ENCODE results near the gene PAF1.

The PAF1 gene

DNA sequence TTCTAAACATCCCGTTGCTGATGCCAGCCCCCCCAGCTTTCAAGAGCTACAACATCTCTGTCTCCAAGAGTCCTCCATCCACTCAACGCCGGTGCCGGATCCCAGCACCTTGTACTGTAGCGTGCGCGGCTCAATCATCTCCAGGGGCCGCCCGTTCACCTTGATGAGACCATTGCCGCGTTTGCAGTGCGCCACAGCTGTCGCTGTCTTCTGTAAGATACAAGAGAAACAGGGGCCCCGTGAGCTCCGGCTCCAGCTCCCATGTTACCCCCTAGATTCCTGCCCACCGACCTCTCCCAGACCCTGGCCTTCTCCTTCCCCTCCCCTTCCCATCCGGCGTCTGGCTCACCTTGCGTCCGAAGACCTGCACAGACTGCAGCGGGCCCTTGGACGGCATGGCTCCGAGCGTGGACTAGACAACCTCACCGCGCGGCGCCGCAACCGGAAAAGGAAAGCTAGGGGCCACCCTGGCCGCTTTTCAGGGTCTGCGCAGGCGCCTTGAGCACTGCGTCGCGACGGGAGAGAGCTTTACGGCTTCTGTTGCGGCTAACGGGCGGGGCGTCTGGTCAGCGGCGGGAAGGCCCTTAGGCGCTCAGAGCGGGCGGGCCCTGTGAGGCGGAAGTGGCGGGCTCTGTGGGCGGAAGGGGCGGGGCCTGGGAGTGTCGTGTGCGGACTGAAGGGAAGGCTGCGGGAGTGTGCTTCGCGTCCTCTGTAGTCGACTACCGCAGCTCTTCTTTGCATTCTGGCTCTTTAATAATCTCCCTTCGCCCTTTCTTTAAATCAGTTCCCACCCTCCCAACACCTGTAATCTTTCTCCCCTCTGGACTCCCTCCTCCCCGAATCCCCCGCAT lies 44.8 kb upstream of the PAF1 start, which contains the start of gene RPS16:
Gene RPS16, minus strand, starts transcription at position 451 of the 851 bp plus-strand sequence. Its CDS starts 54 bp downstream, at position 397.
- TF ChIP-seq, protein P1, sequence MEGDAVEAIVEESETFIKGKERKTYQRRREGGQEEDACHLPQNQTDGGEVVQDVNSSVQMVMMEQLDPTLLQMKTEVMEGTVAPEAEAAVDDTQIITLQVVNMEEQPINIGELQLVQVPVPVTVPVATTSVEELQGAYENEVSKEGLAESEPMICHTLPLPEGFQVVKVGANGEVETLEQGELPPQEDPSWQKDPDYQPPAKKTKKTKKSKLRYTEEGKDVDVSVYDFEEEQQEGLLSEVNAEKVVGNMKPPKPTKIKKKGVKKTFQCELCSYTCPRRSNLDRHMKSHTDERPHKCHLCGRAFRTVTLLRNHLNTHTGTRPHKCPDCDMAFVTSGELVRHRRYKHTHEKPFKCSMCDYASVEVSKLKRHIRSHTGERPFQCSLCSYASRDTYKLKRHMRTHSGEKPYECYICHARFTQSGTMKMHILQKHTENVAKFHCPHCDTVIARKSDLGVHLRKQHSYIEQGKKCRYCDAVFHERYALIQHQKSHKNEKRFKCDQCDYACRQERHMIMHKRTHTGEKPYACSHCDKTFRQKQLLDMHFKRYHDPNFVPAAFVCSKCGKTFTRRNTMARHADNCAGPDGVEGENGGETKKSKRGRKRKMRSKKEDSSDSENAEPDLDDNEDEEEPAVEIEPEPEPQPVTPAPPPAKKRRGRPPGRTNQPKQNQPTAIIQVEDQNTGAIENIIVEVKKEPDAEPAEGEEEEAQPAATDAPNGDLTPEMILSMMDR (IDR thresholded peaks at IDR 0.05; ENCODE audit: low read length) = no peak
- no peak for TF ChIP-seq EZH2 (IDR thresholded peaks at IDR 0.05; ENCODE audit: borderline replicate concordance, low read length)
- Histone ChIP-seq H3K79me2 (ENCODE audit: insufficient read depth, low read length) (peaks cover 9% of the 10 kb centered on the region; the same call in 1 of the 2 replicates), H3K4me2 (ENCODE audit: low read length) (peak within 1 kb of the TSS; percentile 88), H3K4me3 (ENCODE audit: low read depth, low read length, poor library complexity, severe bottlenecking) (peak within 1 kb of the TSS; percentile 97), H3K9me2 (ENCODE audit: low read depth, low read length) (no peaks in the 10 kb centered on the region), H3K27me3 (ENCODE audit: insufficient read depth, low read length) (no peaks in the 10 kb centered on the region), H3F3A (ENCODE audit: insufficient read depth, low read length) (peaks cover 5% of the 10 kb centered on the region; the same call in 1 of the 2 replicates), H4K20me1 (ENCODE audit: insufficient read depth, low read length) (0 out of 2 replicates have a peak, but pooled peaks cover 2% of the 10 kb centered on the region), H3K9ac (ENCODE audit: low read length) (peak within 1 kb of the TSS; percentile 98), H2AFZ (ENCODE audit: low read length) (no peak within 1 kb of the TSS), H3K27ac (ENCODE audit: low read depth, low read length, poor library complexity, severe bottlenecking) (peak within 1 kb of the TSS; percentile 51), H3K9me3 (ENCODE audit: low read length) (no peaks in the 10 kb centered on the region), H3K36me3 (ENCODE audit: insufficient read depth, low read length) (peaks cover 44% of the 10 kb centered on the region), H3K4me1 (ENCODE audit: insufficient read depth, low read length, severe bottlenecking) (peaks cover 39% of the 10 kb centered on the region)

DNA sequence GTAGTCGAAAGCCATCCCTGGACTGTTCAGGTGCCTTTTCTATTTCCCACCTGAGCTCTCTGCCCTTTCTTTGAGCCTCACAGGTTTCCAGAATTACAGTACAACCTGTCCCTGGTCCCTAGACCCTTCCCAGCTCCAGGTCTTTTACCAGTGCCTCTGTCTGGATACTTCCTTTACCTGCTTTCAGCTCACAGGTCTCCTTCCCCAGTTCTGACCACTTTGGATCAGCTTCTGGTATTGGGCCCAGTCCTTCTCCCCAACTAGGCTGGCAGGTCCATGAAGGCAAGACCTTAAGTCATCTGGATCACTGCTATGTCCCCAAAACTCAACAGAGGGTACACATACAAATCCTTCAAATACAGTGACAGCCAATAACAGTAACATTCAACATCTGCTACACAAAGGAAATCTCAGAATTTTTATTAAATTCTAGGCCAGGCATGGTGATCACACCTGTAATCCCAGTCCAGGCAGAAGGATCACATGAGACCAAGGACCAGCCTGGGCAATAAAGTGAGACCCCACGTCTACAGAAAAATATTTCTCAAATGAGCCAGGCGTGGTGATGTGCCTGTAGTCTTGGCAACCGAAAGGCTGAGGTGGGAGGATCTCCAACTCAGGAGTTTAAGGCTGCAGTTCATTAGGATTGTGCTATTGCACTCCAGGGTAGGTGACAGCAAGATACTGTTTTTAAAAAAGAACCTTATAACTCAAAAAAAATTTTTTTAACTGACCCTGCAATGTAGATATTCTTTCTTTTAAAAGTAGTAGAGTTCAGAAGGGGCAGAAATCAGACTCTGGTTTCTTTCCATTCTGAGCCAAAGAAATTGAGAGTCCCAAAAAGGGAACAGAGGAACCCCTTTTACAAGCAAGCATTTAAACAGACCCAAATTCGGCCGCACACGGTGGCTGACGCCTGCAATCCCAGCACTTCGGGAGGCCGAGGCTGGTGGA lies 43.5 kb upstream of the PAF1 start:
- Histone ChIP-seq H3K27me3 (ENCODE audit: insufficient read depth, low read length) (no peaks in the 10 kb centered on the region), H4K20me1 (ENCODE audit: insufficient read depth, low read length) (0 out of 2 replicates have a peak, but pooled peaks cover 2% of the 10 kb centered on the region), H3F3A (ENCODE audit: insufficient read depth, low read length) (peaks cover 5% of the 10 kb centered on the region; the same call in 1 of the 2 replicates), H3K4me1 (ENCODE audit: insufficient read depth, low read length, severe bottlenecking) (peaks cover 26% of the 10 kb centered on the region), H3K9me3 (ENCODE audit: low read length) (no peaks in the 10 kb centered on the region), H2AFZ (ENCODE audit: low read length) (no peak overlapping the region), H3K9me2 (ENCODE audit: low read depth, low read length) (no peaks in the 10 kb centered on the region), H3K4me3 (ENCODE audit: low read depth, low read length, poor library complexity, severe bottlenecking) (peak overlapping the region; percentile 97), H3K79me2 (ENCODE audit: insufficient read depth, low read length) (peaks cover 9% of the 10 kb centered on the region; the same call in 1 of the 2 replicates), H3K9ac (ENCODE audit: low read length) (peak overlapping the region; percentile 98), H3K4me2 (ENCODE audit: low read length) (peak overlapping the region; percentile 80), H3K27ac (ENCODE audit: low read depth, low read length, poor library complexity, severe bottlenecking) (no peak overlapping the region), H3K36me3 (ENCODE audit: insufficient read depth, low read length) (peaks cover 44% of the 10 kb centered on the region)
- TF ChIP-seq, protein P1 (IDR thresholded peaks at IDR 0.05; ENCODE audit: low read length) = no peak
- TF ChIP-seq EZH2 (IDR thresholded peaks at IDR 0.05; ENCODE audit: borderline replicate concordance, low read length) = no peak

DNA sequence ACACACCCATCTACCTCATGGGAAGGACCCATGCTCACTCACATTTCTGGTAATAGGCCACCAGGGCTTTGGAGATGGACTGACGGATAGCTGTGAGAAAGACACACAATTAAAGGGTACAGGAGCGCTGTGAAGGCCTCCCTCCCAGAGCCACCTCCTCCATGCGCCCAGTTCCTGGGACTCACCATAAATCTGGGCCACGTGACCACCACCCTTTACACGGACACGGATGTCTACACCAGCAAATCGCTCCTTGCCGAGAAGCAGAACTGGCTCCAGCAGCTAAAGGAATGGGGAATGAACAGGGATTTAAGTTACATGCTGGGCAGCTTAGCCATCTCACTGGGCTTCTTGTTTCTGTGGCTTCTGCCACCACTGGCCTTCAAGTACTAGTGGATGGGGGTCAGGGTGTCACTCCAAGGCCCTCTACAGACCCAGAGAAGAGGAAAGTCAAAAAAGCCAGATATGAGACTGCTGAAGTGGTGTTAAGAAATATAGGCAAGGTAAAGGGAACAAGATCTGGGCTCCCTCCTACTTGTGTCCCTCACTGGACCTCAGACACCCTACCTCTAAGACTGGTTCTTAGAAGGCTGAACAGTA lies 42.7 kb upstream of the PAF1 start:
- H4K20me1 ChIP-seq (ENCODE audit: insufficient read depth, low read length) = 0 out of 2 replicates have a peak, but pooled peaks cover 2% of the 10 kb centered on the region
- no peaks in the 10 kb centered on the region for H3K9me2 ChIP-seq (ENCODE audit: low read depth, low read length)
- peak overlapping the region; percentile 98; the same call in 1 of the 2 replicates for H3K9ac ChIP-seq (ENCODE audit: low read length)
- H3K79me2 ChIP-seq (ENCODE audit: insufficient read depth, low read length) = peaks cover 9% of the 10 kb centered on the region; the same call in 1 of the 2 replicates
- H2AFZ ChIP-seq (ENCODE audit: low read length) = no peak overlapping the region
- H3K4me2 ChIP-seq (ENCODE audit: low read length) = peak overlapping the region; percentile 80
- H3K4me1 ChIP-seq (ENCODE audit: insufficient read depth, low read length, severe bottlenecking) = peaks cover 25% of the 10 kb centered on the region
- H3K36me3 ChIP-seq (ENCODE audit: insufficient read depth, low read length) = peaks cover 44% of the 10 kb centered on the region
- H3K4me3 ChIP-seq (ENCODE audit: low read depth, low read length, poor library complexity, severe bottlenecking) = peak overlapping the region; percentile 97
- no peaks in the 10 kb centered on the region; the same call in 1 of the 2 replicates for H3K27me3 ChIP-seq (ENCODE audit: insufficient read depth, low read length)
- H3K9me3 ChIP-seq (ENCODE audit: low read length) = no peaks in the 10 kb centered on the region
- H3F3A ChIP-seq (ENCODE audit: insufficient read depth, low read length) = peaks cover 5% of the 10 kb centered on the region; the same call in 1 of the 2 replicates
- no peak overlapping the region for H3K27ac ChIP-seq (ENCODE audit: low read depth, low read length, poor library complexity, severe bottlenecking)
- TF ChIP-seq EZH2 (IDR thresholded peaks at IDR 0.05; ENCODE audit: borderline replicate concordance, low read length) = no peak
- TF ChIP-seq, protein P1 (IDR thresholded peaks at IDR 0.05; ENCODE audit: low read length) = no peak

Data from OCI-LY1 (cell line).